Coronary artery (tissue), 2 donors: ENCODE measurements around the gene EIF4E.
"Not testable (repeated sequence)": the region's sequence is repeated elsewhere in the genome, so short reads cannot be mapped to it uniquely, and the experiment has no call there.

Source experiments
- DNase-seq: peaks from one replicate; pipeline ENCODE4 v3.0.0-alpha.2; 2017; ENCODE audit warnings: low spot score
- H3K27ac ChIP-seq, 2 donors: fragments of 200-600 bp; sonication (generic); one replicate each; pipeline ENCODE4 v1.5.1; 2016 to 2019
- H3K4me3 ChIP-seq: fragments of 200-600 bp; sonication (generic); 2 replicates; pipeline ENCODE4 v1.5.1; 2016; ENCODE audit warnings: mild to moderate bottlenecking, moderate library complexity
- CTCF ChIP-seq: fragments of 200-600 bp; sonication (generic); IDR thresholded peaks from one replicate; pipeline ENCODE4 v1.5.1; 2019; ENCODE audit warnings: antibody characterized with exemption

Gene EIF4E

DNA sequence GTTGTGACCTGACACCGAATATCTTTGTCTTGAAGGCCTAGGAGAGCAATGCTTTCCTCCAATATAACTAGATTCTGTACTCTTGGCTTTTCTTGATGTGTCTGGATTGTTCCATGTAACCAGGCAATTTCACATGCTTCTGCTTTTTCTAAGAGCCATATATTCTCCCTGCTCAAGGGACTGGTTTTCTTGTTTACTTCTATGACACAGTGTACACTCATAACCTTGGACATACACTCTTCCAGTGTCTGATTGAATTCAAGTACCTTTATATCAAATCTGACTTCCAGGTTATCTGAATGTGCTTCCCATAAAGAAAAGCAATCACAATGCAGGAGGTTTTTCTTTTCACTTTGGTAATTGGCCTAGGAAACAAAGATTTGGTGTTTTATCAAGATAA, 17.4 kb upstream of the EIF4E start:
- no peak overlapping the region for H3K27ac ChIP-seq
- DNase-seq: no peak
- TF ChIP-seq CTCF: no peak
- no peak overlapping the region for H3K4me3 ChIP-seq

DNA sequence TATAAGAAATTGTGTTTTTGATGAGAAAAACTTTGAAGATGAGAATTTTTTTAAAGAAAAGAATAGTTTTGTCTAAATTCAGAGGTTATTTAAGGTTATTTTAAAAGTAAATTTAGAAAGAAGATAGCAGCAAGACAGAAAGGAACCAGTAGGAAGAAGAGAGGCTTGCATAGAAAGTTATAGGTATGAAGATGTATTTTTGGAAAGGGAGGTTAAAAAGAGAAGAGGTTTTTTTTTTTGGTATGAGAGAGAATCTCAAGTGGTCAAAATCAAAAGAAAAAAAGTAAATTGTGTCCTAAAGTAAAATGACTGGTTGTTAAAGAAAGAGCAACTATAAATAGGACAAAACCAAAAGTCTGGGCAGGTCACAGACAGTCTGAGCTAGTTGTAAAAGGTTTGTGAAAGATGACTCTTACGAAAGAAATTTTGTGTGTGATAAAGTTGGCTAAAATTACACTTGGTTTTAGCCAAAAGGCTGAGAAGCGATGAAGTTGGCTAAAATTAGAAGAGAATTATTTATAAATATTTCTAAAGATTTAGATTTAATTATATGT, 16.4 kb upstream of the EIF4E start:
- TF ChIP-seq CTCF: no peak

GRCh38 chr4:98939892-98940298, 11.0 kb upstream of the EIF4E start:
- Histone ChIP-seq H3K27ac (no peak overlapping the region), H3K4me3 (no peak overlapping the region)
- no peak for DNase-seq
- peak; percentile 74 for TF ChIP-seq CTCF

More for the DNA sequence above, 16.4 kb upstream of the EIF4E start:
- Histone ChIP-seq H3K4me3 (no peak overlapping the region), H3K27ac (no peak overlapping the region)
- no peak for DNase-seq

DNA sequence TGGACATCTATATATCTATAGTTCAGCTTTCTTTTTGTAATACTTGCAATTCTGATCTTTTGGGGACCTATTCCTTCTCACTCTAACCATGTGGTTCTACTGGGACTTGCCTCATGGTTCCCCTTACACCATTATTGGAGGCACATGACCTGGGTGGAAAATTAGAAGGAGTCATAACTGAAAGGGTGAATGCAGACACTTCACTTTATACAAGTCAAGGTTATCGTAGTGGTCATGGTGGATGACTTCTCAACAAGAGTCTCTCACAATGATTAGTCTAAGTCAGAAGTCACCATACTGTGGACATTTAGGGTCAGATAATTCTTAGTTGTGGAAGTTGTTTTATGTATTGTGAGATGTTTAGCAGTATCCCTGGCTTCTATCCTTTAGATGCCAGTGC, 10.5 kb upstream of the EIF4E start:
- Histone ChIP-seq H3K27ac (peak overlapping the region in 1 of 2 donors; percentile 14), H3K4me3 (no peak overlapping the region)
- no peak for DNase-seq
- no peak for TF ChIP-seq CTCF

DNA sequence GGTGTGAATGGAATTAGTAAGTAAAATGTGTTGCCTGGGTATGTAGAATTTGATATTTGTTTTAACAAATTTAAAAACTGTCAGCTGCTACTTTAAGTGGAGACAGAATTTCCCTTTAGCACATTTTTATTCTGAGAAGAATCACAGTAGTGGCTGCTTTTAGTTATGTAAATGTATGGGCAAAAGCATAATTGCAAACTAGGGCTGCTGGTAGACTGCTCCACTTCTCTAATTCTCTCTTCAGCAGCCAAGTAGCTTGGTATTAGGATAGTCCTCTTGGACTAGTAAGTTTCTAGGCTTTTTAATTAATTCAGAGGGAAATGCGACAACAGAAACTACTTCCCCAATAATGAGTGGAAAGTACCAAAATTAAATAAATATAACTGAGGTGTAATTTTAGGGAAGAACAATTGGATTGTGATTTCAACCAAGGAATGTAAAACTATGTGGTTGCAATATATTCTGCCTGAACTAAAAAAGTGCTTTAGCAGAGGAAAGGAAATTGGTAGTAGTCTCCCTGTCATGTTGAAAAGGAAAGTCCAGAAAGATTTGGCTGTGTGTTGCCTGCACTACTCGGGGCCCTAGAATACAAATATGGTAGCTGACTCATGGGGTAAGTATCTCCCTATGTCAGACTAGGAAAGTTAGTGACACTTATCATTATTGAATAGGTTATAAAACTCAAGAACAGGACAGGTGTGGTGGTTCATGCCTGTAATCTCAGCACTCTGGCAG, 9.2 kb upstream of the EIF4E start:
- TF ChIP-seq CTCF: no peak

DNA sequence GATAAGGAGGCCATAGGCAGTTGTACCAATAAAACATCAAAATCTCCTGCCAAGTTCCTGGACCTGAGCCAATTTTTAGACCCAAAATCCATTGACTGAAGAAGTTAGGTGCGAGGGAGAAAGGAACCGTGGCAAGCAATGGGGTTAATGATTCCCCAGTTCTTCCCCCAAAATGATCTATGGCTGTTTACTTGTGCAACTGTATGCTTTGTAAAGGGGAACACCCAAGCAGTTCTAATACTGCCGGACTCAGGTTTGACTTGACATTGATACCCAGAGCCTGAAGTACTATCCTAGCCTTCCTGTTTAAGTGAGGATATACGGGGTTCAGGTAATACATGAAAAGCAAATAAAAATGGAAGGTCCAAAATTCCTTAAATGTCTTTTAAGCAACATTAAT, 6.7 kb upstream of the EIF4E start:
- H3K27ac ChIP-seq: no peak overlapping the region
- H3K4me3 ChIP-seq: no peak overlapping the region
- DNase-seq: no peak
- no peak for TF ChIP-seq CTCF

More for the DNA sequence above, 9.2 kb upstream of the EIF4E start:
- no peak overlapping the region for H3K4me3 ChIP-seq
- H3K27ac ChIP-seq: no peak overlapping the region
- DNase-seq: no peak

DNA sequence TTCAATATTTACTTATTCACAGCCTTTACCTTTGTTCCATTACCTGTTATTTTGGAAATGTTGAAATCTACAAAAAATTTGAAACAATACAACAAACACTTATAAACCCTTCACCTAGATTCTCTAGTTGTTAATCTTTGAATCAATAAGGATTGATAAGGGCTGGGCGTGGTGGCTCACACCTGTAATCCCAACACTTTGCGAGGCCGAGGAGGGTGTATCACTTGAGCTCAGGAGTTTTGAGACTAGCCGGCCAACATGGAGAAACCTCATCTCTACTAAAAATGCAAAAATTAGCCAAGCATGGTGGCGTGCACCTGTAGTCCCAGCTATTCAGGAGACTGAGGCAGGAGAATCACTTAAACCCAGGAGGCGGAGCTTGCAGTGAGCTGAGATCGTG, 5.9 kb upstream of the EIF4E start:
- not testable (repeated sequence) for H3K4me3 ChIP-seq, H3K27ac ChIP-seq, DNase-seq
